Astrocyte (in vitro differentiated cells and primary cell): Measurements from ENCODE around the gene TMEM44.

ENCODE experiments used
- EZH2 ChIP-seq: IDR thresholded peaks from 2 replicates; pipeline ENCODE4 v1.6.1; 2012; ENCODE audit warnings: mild to moderate bottlenecking, low read length, inconsistent platforms; ENCODE audit not compliant: insufficient read depth
- TF ChIP-seq, protein P1 (sequence below): IDR thresholded peaks from 2 replicates; pipeline ENCODE4 v1.5.1; 2011; ENCODE audit warnings: low read depth, mild to moderate bottlenecking, inconsistent platforms, low read length, moderate library complexity; ENCODE audit not compliant: insufficient read depth

DNA sequence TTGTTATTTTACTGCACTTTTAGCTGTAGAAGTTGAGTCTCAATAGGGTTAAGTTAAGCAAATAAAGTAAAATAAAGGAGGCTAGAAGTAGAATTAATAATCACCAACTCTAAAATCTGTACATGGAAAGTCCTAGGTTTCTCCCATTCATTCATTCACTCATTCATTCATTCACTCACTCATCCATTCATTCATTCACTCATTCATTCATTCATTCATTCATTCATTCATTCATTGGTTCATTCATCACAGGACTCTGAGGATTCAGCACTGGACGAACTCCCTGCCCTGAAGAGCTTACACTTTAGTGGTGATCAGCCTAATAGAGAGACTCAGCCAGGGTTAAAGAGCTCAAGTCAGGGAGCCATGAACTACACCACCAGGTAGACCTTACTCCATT is 43.3 kb upstream of the TMEM44 start:
- TF ChIP-seq, protein P1, sequence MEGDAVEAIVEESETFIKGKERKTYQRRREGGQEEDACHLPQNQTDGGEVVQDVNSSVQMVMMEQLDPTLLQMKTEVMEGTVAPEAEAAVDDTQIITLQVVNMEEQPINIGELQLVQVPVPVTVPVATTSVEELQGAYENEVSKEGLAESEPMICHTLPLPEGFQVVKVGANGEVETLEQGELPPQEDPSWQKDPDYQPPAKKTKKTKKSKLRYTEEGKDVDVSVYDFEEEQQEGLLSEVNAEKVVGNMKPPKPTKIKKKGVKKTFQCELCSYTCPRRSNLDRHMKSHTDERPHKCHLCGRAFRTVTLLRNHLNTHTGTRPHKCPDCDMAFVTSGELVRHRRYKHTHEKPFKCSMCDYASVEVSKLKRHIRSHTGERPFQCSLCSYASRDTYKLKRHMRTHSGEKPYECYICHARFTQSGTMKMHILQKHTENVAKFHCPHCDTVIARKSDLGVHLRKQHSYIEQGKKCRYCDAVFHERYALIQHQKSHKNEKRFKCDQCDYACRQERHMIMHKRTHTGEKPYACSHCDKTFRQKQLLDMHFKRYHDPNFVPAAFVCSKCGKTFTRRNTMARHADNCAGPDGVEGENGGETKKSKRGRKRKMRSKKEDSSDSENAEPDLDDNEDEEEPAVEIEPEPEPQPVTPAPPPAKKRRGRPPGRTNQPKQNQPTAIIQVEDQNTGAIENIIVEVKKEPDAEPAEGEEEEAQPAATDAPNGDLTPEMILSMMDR = no peak
- no peak for TF ChIP-seq EZH2
